ENCODE data around the gene XRN1.
"Not testable (repeated sequence)": the region's sequence is repeated elsewhere in the genome, so short reads cannot be mapped to it uniquely, and the experiment has no call there.

Gene XRN1

GRCh38 chr3:142447852-142448823 lies at the start of gene XRN1:
XRN1 (minus strand) TSS chr3:142448037; CDS start chr3:142447944, 93 bp downstream.
- peak; percentile 87 to 92 for DNase-seq (ENCODE audit: extremely low read depth in 1 of 2, low read depth in 1 of 2)

DNA sequence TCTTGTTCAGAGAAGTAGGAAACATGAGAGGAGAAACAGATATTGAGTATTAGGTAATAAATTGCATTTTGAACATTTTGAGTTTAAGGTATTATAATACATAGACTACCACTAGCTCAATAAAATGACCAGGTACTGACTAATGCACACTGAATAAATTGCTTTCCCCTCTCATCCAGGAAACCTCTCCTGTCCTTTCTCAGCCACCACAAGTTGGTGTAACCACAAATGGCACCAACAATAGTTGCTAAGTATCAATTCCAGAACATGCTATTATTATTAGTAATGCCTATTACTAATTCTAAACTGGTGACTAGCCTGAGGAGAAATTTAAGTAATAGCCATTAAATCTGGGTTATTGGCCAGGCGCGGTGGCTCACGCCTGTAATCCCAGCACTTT lies 47.3 kb upstream of the XRN1 start:
- no peak for DNase-seq (ENCODE audit: extremely low read depth in 1 of 2, low read depth in 1 of 2)

DNA sequence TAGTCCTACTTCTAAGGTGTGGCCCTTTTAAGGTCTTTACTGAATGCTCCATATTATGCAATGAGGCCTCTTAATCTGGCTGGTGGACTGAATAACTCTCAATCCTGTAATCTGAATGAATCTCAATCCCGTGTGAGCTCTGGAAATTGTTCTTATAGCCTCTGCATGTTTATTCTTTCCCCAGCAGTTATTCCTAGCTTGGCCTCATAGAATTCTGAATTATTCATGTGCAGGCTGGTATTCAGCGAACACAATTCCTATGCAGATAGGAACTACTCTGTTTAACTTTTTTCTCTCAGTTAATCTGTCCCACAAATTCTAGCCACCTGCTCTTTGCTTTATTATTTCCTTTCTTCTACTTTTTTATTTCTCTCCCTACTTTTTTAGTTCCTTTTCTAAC lies 44.3 kb upstream of the XRN1 start:
- no peak for DNase-seq (ENCODE audit: extremely low read depth in 1 of 2, low read depth in 1 of 2)

GRCh38 chr3:142489572-142490323 lies 41.9 kb upstream of the XRN1 start:
- no peak for DNase-seq (ENCODE audit: extremely low read depth in 1 of 2, low read depth in 1 of 2)

GRCh38 chr3:142484912-142485435 lies 37.1 kb upstream of the XRN1 start:
- DNase-seq (ENCODE audit: extremely low read depth in 1 of 2, low read depth in 1 of 2) = no peak

DNA sequence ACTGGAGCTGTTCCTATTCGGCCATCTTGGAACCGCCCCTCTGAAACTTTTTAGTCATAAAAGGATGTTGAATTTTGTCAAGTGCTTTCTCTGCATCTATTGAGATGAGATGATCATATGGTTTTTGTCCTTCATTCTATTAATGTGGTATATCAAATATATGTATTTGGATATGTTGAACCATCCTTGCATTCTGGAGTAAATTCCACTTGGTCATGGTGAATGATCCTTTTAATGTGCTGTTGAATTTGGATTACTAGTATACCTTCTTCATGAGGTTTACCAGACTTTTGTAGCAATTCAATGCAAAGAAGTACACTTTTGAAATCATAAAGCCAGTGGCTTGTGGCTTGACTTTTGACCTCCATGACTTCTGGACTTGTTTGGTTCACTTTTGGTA lies 33.4 kb upstream of the XRN1 start:
- DNase-seq (ENCODE audit: extremely low read depth in 1 of 2, low read depth in 1 of 2) = no peak

- DNase-seq (ENCODE audit: extremely low read depth in 1 of 2, low read depth in 1 of 2) = no peak
These were observed 23.0 kb upstream of the XRN1 start for GRCh38 chr3:142470826-142471225.

- no peak for DNase-seq (ENCODE audit: extremely low read depth in 1 of 2, low read depth in 1 of 2)
These were observed 20.6 kb upstream of the XRN1 start for GRCh38 chr3:142468456-142468855.

DNA sequence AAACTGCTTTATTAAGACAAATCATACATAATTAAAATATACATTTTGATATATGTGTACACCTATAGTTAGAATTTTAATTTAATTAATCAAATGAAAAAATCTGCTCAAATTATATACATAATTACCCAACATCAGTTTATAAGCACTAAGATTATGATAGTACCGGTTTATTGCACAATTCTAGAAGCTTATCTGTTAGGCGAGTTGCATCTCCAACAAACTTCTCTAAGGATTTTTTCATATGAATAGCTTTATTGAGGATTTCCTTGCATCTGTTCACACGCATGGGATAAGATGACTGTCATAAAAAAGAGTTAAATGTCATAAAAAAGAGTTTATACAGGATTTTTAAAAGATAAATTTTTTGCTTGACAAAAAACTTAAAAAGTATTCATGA lies 19.9 kb upstream of the XRN1 start:
- DNase-seq (ENCODE audit: extremely low read depth in 1 of 2, low read depth in 1 of 2) = no peak

- no peak for DNase-seq (ENCODE audit: extremely low read depth in 1 of 2, low read depth in 1 of 2)
These were observed 12.9 kb upstream of the XRN1 start for GRCh38 chr3:142460689-142461088.

GRCh38 chr3:142459929-142460328 lies 12.1 kb upstream of the XRN1 start:
- DNase-seq (ENCODE audit: extremely low read depth in 1 of 2, low read depth in 1 of 2) = no peak

DNA sequence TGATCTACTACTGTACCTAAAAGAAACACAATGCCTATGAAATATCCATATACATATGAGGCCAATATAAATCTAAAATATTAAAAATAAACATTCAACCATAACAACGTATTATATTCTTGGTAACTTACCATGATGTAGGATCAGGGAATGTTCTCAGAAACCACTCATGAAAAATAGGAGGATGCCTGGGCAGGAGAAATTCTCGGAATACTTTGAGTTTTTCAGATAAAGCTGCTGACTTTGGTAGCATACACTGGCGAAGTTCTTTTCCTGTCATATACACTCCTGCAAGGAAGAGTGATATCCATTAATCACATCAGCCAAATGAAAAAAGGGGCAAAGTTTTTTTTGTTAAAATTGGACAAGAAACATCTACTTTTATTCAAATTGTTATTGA lies 11.3 kb upstream of the XRN1 start:
- no peak for DNase-seq (ENCODE audit: extremely low read depth in 1 of 2, low read depth in 1 of 2)

GRCh38 chr3:142450881-142451280 lies 3.0 kb upstream of the XRN1 start:
- DNase-seq (ENCODE audit: extremely low read depth in 1 of 2, low read depth in 1 of 2) = no peak

DNA sequence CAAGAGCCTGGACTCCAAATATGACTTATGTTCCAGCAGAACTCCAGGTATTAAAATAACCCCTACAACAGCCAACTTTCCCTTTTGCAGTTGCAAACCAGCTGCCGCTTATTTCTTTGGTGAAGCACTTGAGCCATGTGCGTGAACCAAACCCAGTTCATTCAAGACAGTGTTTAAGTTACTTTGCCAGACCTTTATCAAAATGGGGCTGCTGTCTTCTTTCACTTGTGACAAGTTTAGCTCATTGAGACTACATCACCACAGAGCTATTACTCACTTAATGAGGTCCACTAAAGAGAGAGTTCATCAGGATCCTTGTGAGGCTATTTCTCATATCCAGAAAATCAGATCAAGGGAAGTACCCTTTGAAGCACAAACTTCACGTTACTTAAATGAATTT lies 2.4 kb upstream of the XRN1 start:
- DNase-seq (ENCODE audit: extremely low read depth in 1 of 2, low read depth in 1 of 2) = no peak

DNA sequence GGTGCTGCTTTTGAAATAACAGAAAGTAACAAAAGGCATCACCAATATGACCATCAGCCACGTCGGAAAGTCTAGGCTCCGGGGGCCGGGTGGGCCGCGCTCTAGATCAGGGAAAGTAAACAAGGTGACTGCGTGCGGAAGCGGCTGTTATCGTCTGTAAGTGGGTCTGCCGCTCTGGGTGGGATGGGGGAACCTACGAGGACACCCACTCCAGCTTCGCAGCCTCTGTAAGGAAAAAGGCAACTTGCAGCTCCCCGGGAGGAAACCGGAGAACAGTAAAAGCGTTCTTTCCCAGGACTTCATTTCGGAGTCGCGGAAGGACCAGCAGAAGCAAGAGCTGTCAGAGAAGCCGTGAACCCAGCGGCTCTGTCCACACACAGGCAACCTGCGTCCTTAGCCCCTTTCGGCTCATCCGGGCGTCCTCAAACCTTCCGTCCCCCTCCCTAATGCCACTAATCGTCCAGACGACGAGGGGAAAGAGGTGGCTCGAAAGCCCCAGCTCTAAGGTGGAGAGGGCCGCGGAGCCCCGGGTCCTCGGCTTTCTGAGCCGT lies 461 bp downstream of the XRN1 start:
- DNase-seq (ENCODE audit: extremely low read depth in 1 of 2, low read depth in 1 of 2) = peak; percentile 5 to 31

- DNase-seq (ENCODE audit: extremely low read depth in 1 of 2, low read depth in 1 of 2) = peak in 1 of 2 donors; percentile 7
These were observed 2.0 kb downstream of the XRN1 start for GRCh38 chr3:142445816-142446254.

DNA sequence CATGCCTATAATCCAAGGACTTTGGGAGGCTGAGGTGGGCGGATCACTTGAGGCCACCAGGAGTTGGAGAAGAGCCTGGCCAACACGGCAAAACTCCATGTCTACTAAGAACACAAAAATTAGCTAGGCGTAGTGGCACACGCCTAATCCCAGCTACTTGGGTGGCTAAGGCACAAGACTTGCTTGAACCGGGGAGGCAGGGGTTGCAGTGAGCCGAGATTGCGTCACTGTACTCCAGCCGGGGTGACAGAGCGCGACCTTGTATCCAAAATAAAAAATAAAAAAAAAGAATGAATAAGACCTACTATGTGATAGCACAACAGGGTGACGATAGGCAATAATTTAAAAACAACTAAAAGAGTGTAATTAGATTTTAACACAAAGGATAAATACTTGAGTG lies 3.5 kb downstream of the XRN1 start:
- DNase-seq (ENCODE audit: extremely low read depth in 1 of 2, low read depth in 1 of 2) = no peak

GRCh38 chr3:142443060-142443459 lies 4.8 kb downstream of the XRN1 start:
- DNase-seq (ENCODE audit: extremely low read depth in 1 of 2, low read depth in 1 of 2) = not testable (repeated sequence)

DNA sequence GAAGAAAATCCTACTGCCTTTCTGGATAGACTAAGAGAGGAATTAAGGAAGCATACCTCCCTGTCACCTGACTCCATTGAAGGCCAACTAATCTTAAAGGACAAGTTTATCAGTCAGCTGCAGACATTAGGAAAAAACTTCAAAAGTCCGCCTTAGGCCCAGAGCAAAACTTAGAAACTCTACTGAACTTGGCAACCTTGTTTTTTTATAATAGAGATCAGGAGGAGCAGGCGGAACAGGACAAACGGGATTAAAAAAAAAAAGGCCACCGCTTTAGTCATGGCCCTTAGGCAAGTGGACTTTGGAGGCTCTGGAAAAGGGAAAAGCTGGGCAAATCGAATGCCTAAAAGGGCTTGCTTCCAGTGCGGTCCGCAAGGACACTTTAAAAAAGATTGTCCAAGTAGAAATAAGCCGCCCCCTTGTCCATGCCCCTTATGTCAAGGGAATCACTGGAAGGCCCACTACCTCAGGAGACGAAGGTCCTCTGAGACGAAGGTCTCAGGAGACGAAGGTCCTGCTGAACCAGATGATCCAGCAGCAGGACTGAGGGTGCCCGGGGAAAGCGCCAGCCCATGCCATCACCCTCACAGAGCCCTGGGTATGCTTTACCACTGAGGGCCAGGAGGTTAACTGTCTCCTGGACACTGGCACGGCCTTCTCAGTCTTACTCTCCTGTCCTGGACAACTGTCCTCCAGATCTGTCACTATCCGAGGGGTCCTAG lies 8.2 kb downstream of the XRN1 start:
- DNase-seq (ENCODE audit: extremely low read depth in 1 of 2, low read depth in 1 of 2) = not testable (repeated sequence)

DNA sequence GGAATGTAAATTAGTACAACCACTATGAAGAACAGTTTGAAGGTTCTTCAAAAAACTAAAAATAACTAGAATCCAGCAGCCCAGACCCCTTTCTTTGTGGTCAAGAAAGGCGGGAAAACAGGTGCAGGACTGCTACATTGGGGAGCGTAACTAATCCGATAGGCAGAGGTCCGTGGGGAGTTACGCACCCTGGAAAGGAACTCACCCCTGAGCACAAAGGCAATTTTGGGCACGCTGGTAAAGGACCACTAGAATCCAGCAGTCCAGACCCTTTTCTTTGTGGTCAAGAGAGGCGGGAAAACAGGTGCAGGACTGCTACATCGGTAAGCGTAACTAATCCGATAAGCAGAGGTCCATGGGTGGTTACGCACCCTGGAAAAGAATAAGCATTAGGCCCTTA lies 9.7 kb downstream of the XRN1 start:
- not testable (repeated sequence) for DNase-seq (ENCODE audit: extremely low read depth in 1 of 2, low read depth in 1 of 2)

Data from stimulated activated CD8-positive, alpha-beta memory T cell treated with anti-CD3 and anti-CD28 coated beads, Interleukin-7, amount 100 ng/mL, for 48 hours (primary cell).